ENCODE results near the gene DNAH10. TPM values are rescaled to one million over a fixed set of nuclear protein-coding genes. Genes with fewer than 3 reads are reported as not detected.

Gene DNAH10
- total RNA-seq, 2 experiments from 2014 or later: 0.18 TPM

DNA sequence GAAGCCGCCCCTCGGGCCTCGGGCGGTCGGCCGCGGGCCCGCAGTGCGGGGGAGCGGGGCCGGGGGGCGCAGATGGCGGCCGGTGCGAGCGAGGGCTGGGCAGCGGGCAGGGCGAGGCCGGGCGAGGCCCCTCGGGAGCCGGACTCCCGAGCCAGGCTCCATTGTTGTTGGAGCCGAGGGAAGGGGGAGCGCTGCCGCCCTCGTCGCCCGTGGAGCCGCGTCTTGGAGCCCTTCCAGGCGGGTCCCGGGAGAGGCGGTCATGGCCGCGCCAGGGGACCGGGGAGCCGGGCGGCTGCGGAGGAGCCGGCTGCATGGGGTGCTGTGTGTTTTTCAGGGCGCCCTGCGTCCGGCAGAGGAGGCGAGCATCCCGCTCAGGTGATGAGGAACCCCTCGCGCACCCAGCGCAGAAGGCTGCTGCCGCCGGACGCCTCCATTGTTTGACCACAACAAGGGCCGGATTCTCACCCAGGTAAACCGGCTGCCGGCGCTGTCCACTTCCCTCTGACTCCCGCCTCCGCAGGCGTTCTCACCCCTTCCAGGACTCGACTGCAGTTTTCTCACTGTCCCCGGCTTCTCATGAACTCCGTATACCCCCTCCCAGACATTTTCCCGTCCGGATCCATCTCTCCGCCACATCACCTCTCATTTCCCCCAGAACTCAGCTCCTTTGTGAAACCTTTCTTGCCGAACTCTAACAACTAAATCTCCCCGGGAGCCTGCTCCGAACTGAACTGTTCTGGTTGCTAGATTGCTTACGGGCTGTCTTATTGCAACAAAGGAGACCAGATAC lies 211.6 kb downstream of the DNAH10 start:
- Mint-ChIP-seq H3K27me3 (ENCODE audit: low read depth) (no peaks in the 10 kb centered on the region), H3K9me3 (ENCODE audit: insufficient read depth) (no peaks in the 10 kb centered on the region), H3K4me1 (ENCODE audit: low read depth) (peaks cover 23% of the 10 kb centered on the region), H3K4me3 (peak overlapping the region; percentile 85), H3K27ac (peak overlapping the region; percentile 75), H3K36me3 (ENCODE audit: low read depth) (peaks cover 19% of the 10 kb centered on the region)
- ChIA-PET POLR2A (interaction anchor here (0.7 kb wide), 1 partner anchor 399 kb away, joined by 3 read pairs; no protein-coding TSS in a partner anchor), CTCF (interaction anchor here (1.2 kb wide), 1 partner anchor 12 kb away, joined by 3 read pairs; no protein-coding TSS in a partner anchor)
- ATAC-seq (peak; percentile 10), DNase-seq (peak; percentile 42)

DNA sequence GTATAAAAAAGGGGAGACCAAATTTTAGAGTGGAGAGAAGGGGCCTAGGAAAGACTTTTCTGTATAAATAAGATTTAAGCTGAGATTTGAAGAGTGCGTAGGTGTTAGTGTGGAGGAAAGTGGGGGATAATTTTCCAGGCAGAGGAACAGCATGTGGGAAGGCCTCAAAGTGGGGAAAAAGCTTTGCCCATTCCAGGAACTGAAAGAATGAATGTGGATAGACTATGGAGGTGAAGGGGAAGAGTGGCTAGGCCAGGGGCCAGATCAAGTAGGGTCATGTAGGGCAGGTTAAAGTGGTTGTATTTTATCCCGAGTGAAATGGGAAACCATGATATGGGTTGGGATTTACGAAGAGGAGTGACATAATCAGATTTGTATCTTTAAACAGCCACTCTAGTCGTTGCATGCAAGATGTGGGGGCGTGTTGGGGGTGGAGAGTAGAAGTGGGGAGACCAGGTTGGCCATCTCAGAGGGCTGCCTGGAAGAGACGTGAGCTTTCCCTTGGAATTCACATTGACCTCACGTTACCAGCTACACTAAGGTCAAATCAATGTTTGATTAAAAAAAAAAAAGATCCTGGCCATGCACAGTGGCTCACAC lies 214.2 kb downstream of the DNAH10 start:
- no peak for DNase-seq
- H3K27me3 Mint-ChIP-seq (ENCODE audit: low read depth): no peaks in the 10 kb centered on the region
- ATAC-seq: no peak
- H3K27ac Mint-ChIP-seq: no peak overlapping the region
- no peak overlapping the region for H3K4me3 Mint-ChIP-seq
- H3K9me3 Mint-ChIP-seq (ENCODE audit: insufficient read depth): no peaks in the 10 kb centered on the region
- peaks cover 20% of the 10 kb centered on the region for H3K4me1 Mint-ChIP-seq (ENCODE audit: low read depth)
- peaks cover 19% of the 10 kb centered on the region for H3K36me3 Mint-ChIP-seq (ENCODE audit: low read depth)
- POLR2A ChIA-PET: interaction anchor here (0.7 kb wide), 1 partner anchor 13 kb away, joined by 3 read pairs; no protein-coding TSS in a partner anchor
- CTCF ChIA-PET: interaction anchor here (1.6 to 2.0 kb wide), 3 partner anchors 7 to 71 kb away, joined by 4 to 7 read pairs (median 6); no protein-coding TSS in a partner anchor

DNA sequence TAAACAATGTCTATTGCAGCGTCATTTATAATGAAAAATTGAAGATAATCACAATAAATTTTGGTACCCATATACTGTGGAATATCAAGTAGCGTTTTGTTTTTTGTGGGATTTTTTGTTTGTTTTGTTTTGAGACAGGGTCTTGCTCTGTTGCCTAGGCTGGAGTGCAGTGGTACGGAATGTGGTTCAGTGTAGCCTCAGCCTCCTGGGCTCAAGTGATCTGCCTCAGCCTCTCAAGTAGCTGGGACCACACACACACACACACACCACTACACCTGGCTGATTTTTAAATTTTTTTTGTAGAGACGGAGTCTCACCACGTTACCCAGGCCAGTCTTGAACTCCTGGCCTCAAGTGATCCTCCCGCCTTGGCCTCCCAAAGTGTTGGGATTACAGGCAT lies 217.5 kb downstream of the DNAH10 start:
- ATAC-seq: no peak
- Mint-ChIP-seq H3K27ac (no peak overlapping the region), H3K36me3 (ENCODE audit: low read depth) (peaks cover 13% of the 10 kb centered on the region), H3K4me1 (ENCODE audit: low read depth) (peaks cover 13% of the 10 kb centered on the region), H3K4me3 (no peak overlapping the region), H3K27me3 (ENCODE audit: low read depth) (no peaks in the 10 kb centered on the region), H3K9me3 (ENCODE audit: insufficient read depth) (no peaks in the 10 kb centered on the region)
- POLR2A ChIA-PET: no interaction called here
- CTCF ChIA-PET: interaction anchor here (11.8 kb wide), 1 partner anchor 76 kb away, joined by 72 read pairs; no protein-coding TSS in a partner anchor
- DNase-seq: no peak

DNA sequence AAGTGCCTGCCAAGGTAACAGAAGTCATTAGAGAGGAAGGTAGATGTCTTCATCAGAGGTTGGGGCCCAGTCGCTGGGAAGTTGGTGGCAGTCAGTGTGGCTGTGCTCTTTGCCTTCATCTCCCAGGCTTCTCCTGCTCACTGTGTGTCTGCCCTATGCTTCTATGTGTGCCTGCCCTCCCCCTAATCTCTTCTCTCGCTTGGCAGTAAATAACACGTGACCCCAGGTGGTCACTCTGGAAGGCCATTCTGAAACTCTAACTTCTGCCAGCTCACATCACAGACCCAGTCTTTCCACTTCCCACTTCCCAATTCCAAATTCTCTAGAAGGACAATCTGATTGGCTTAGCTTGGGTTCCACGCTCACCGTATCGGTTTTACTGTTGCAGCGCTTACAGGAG lies 220.2 kb downstream of the DNAH10 start:
- CTCF ChIA-PET: interaction anchor here (1.3 to 11.8 kb wide), 3 partner anchors 24 to 79 kb away, joined by 3 to 72 read pairs (median 13); no protein-coding TSS in a partner anchor
- peaks cover 10% of the 10 kb centered on the region for H3K4me1 Mint-ChIP-seq (ENCODE audit: low read depth)
- H3K36me3 Mint-ChIP-seq (ENCODE audit: low read depth): peaks cover 2% of the 10 kb centered on the region
- no peak overlapping the region for H3K27ac Mint-ChIP-seq
- no peaks in the 10 kb centered on the region for H3K27me3 Mint-ChIP-seq (ENCODE audit: low read depth)
- POLR2A ChIA-PET: no interaction called here
- ATAC-seq (no peak), DNase-seq (no peak)
- H3K4me3 Mint-ChIP-seq: no peak overlapping the region
- no peaks in the 10 kb centered on the region for H3K9me3 Mint-ChIP-seq (ENCODE audit: insufficient read depth)

GRCh38 chr12:123983822-123984485 lies 221.9 kb downstream of the DNAH10 start:
- ATAC-seq (peak; percentile 86), DNase-seq (peak; percentile 68)
- Mint-ChIP-seq H3K36me3 (ENCODE audit: low read depth) (peaks cover 11% of the 10 kb centered on the region), H3K4me3 (no peak overlapping the region), H3K9me3 (ENCODE audit: insufficient read depth) (no peaks in the 10 kb centered on the region), H3K4me1 (ENCODE audit: low read depth) (peaks cover 10% of the 10 kb centered on the region), H3K27ac (no peak overlapping the region), H3K27me3 (ENCODE audit: low read depth) (no peaks in the 10 kb centered on the region)
- ChIA-PET CTCF (interaction anchor here (0.7 to 11.8 kb wide), 15 partner anchors 9 to 787 kb away, joined by 3 to 72 read pairs (median 4); partner anchors contain the start of genes CCDC92 and ZNF664), POLR2A (no interaction called here)

- ChIA-PET POLR2A (no interaction called here), CTCF (interaction anchor here (0.7 to 11.8 kb wide), 9 partner anchors 8 to 786 kb away, joined by 3 to 72 read pairs (median 5); no protein-coding TSS in a partner anchor)
- no peaks in the 10 kb centered on the region for H3K9me3 Mint-ChIP-seq (ENCODE audit: insufficient read depth)
- ATAC-seq: no peak
- no peak overlapping the region for H3K4me3 Mint-ChIP-seq
- peaks cover 12% of the 10 kb centered on the region for H3K4me1 Mint-ChIP-seq (ENCODE audit: low read depth)
- no peak overlapping the region for H3K27ac Mint-ChIP-seq
- peaks cover 16% of the 10 kb centered on the region for H3K36me3 Mint-ChIP-seq (ENCODE audit: low read depth)
- no peaks in the 10 kb centered on the region for H3K27me3 Mint-ChIP-seq (ENCODE audit: low read depth)
- no peak for DNase-seq
These were observed 222.8 kb downstream of the DNAH10 start for GRCh38 chr12:123984903-123985302.

Other genes with a start within 250 kb of the DNAH10 start
- under 1 TPM; 0.91 to 0.92 TPM for gene RILPL1, start 228.6 kb upstream of the DNAH10 start, total RNA-seq
- gene TMED2, start 177.7 kb upstream of the DNAH10 start, total RNA-seq: 100 to 1,000 TPM; 151 to 153 TPM
- gene DDX55, start 160.2 kb upstream of the DNAH10 start, total RNA-seq: 10 to 100 TPM; 44.7 to 44.8 TPM
- gene EIF2B1, start 128.6 kb upstream of the DNAH10 start, total RNA-seq: 10 to 100 TPM; 70.2 to 73.6 TPM
- 10 to 100 TPM; 42.9 to 47.0 TPM for gene GTF2H3, start 128.5 kb upstream of the DNAH10 start, total RNA-seq
- 1 to 10 TPM; 2.9 to 3.4 TPM for gene TCTN2, start 91.2 kb upstream of the DNAH10 start, total RNA-seq
- 10 to 100 TPM; 44.7 to 51.3 TPM for gene ATP6V0A2, start 49.9 kb upstream of the DNAH10 start, total RNA-seq
- 10 to 100 TPM; 14.8 to 16.2 TPM for gene CCDC92, start 210.5 kb downstream of the DNAH10 start, total RNA-seq
- 10 to 100 TPM; 39.8 to 41.4 TPM for gene ZNF664, start 210.9 kb downstream of the DNAH10 start, total RNA-seq